Prostate gland (tissue), 2 donors: Measurements from ENCODE around the gene KIF1B.

Source experiments
- CTCF ChIP-seq, 4 experiments: fragments of 200-600 bp in 2 of 4; fragments of 450-650 bp in 2 of 4; sonication (generic) in 2 of 4; IDR thresholded peaks; 1 replicate in 3 of 4; 2 replicates in 1 of 4; pipeline ENCODE4 v1.5.1; 2016 to 2019; ENCODE audit warnings: antibody characterized with exemption in 4 of 4, mild to moderate bottlenecking in 2 of 4, moderate library complexity in 2 of 4
- POLR2A ChIP-seq: fragments of 450-650 bp; IDR thresholded peaks from one replicate; pipeline ENCODE4 v1.6.1; 2016; ENCODE audit warnings: antibody characterized with exemption, mild to moderate bottlenecking
- POLR2AphosphoS5 ChIP-seq: sonication (generic); formaldehyde crosslinking; IDR thresholded peaks from one replicate; pipeline ENCODE4 v1.6.1; 2017; ENCODE audit warnings: antibody characterized with exemption

DNA sequence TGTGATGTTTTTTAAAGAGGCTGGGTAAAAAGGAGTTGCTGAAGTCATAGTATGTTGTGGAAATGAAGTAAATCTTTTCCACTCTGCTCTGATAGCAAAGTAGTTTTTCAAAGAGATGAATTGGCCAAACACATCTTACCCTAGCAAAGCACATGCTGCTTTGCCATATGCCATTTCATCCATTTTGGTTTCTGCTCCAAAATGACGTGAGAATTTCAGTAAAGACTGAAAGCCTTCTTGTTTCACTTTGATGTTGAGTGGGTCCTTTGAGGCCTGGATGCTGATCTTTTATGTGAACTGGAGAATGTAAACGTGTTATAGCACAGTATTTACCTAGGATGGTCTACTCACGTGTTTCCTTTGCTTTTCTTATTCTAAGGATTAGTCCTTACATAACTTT lies 115.2 kb downstream of the KIF1B start:
- TF ChIP-seq CTCF (IDR thresholded peaks at IDR 0.05) (no peak), POLR2A (no peak), POLR2AphosphoS5 (no peak)
